OCI-LY3 (cell line): Measurements from ENCODE around the gene PLEKHF1.

ENCODE experiments used
- EZH2phosphoT487 ChIP-seq: fragments of 200-600 bp; shearing (Covaris generic); IDR thresholded peaks from 2 replicates; pipeline ENCODE4 v1.6.1; 2018; ENCODE audit warnings: antibody characterized with exemption, mixed run types, low read depth
- TF ChIP-seq, protein P1 (sequence below): fragments of 200-600, 300-600 bp; sonication (generic); IDR thresholded peaks from 2 replicates; pipeline ENCODE4 v1.5.1; 2014; ENCODE audit warnings: antibody characterized with exemption, low read length, low read depth

DNA sequence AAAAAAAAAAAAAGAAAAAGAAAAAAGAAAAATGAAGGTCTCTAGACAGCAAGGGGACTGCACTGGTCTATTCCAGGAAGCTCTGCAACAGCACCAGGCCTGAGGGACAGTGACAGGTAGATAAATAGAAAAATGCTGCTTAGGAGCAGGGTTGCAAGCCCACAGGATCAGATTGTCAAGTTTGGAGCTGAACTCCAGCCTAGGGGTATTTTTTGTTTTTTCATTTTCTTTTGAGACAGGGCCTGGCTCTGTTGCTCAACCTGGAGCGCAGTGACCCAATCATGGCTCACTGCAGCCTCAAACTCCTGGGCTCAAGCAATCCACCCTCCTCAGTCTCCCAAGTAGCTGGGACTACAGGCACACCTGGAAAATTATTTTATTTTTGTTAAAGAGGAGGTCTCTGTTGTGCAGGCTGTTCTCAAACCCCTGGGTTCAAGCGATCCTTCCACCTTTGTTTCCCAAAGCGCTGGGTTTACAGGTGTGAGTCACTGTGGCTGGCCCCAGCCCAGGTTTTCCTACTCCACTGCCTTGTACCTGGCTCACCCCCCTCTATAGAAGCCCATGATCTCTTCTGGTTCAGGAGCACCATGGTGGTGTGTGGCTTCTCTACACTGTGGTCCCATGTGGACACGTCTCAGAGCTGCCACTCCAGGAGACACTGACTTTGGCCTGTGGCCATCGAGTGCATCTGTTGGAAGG is 35.3 kb upstream of the PLEKHF1 start:
- TF ChIP-seq, protein P1, sequence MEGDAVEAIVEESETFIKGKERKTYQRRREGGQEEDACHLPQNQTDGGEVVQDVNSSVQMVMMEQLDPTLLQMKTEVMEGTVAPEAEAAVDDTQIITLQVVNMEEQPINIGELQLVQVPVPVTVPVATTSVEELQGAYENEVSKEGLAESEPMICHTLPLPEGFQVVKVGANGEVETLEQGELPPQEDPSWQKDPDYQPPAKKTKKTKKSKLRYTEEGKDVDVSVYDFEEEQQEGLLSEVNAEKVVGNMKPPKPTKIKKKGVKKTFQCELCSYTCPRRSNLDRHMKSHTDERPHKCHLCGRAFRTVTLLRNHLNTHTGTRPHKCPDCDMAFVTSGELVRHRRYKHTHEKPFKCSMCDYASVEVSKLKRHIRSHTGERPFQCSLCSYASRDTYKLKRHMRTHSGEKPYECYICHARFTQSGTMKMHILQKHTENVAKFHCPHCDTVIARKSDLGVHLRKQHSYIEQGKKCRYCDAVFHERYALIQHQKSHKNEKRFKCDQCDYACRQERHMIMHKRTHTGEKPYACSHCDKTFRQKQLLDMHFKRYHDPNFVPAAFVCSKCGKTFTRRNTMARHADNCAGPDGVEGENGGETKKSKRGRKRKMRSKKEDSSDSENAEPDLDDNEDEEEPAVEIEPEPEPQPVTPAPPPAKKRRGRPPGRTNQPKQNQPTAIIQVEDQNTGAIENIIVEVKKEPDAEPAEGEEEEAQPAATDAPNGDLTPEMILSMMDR: no peak
- no peak for TF ChIP-seq EZH2phosphoT487
